Heart right ventricle (tissue), 16 donors: ENCODE measurements around the gene NDUFA11. TPM values are rescaled to one million over a fixed set of nuclear protein-coding genes. Genes with fewer than 3 reads are reported as not detected.
"Not testable (repeated sequence)": the region's sequence is repeated elsewhere in the genome, so short reads cannot be mapped to it uniquely, and the experiment has no call there.

Source experiments
- ATAC-seq, 8 donors: fragments of 200-7000 bp; cut with Tn5 transposase; one replicate each; pipeline ENCODE4 v1.9.1; 2020; ENCODE audit warnings: mild to moderate bottlenecking in 8 of 8, moderate library complexity in 8 of 8, moderate number of reproducible peaks in 1 of 8
- DNase-seq, 2 donors: peaks; one replicate each; pipeline ENCODE4 v3.0.0-alpha.2; 2020
- H3K27ac ChIP-seq, 10 donors: fragments of 200-600 bp; sonication (generic) in 2 of 10; one replicate each; pipeline versions ENCODE4 v1.5.0 to v1.8.0; 2020 to 2022; ENCODE audit warnings: mild to moderate bottlenecking in 3 of 10
- H3K27me3 ChIP-seq, 7 donors: fragments of 200-600 bp; one replicate each; pipeline ENCODE4 v1.8.0; 2021 to 2022; ENCODE audit warnings: mild to moderate bottlenecking in 2 of 7
- H3K36me3 ChIP-seq, 9 donors: fragments of 200-600 bp; sonication (generic) in 1 of 9; one replicate each; pipeline versions ENCODE4 v1.5.0 to v1.8.0; 2020 to 2022; ENCODE audit warnings: mild to moderate bottlenecking in 2 of 9
- H3K4me1 ChIP-seq, 9 donors: fragments of 200-600 bp; sonication (generic) in 1 of 9; one replicate each; pipeline versions ENCODE4 v1.5.0 to v1.8.0; 2020 to 2022; ENCODE audit warnings: mild to moderate bottlenecking in 4 of 9
- H3K4me3 ChIP-seq, 10 donors: fragments of 200-600 bp; sonication (generic) in 2 of 10; one replicate each; pipeline versions ENCODE4 v1.5.0 to v1.8.0; 2020 to 2022; ENCODE audit warnings: mild to moderate bottlenecking in 7 of 10, moderate library complexity in 2 of 10
- H3K9me3 ChIP-seq, 11 donors: fragments of 200-600 bp in 10 of 11; sonication (generic) in 2 of 11; one replicate each; pipeline versions ENCODE4 v1.5.0 to v1.8.0; 2013 to 2022; ENCODE audit warnings: mild to moderate bottlenecking in 2 of 11, control low read depth in 1 of 11, moderate library complexity in 1 of 11
- CTCF ChIP-seq, 9 donors: fragments of 200-600 bp; sonication (generic) in 2 of 9; IDR thresholded peaks; one replicate each; pipeline versions ENCODE4 v1.5.0 to v1.8.0; 2021 to 2022; ENCODE audit warnings: antibody characterized with exemption in 9 of 9, mild to moderate bottlenecking in 5 of 9, moderate library complexity in 1 of 9
- WGBS, 2 donors: extraction: QIAGEN DNeasy Blood & Tissue Kit; methylation state at CpG; one replicate each; pipeline ENCODE4 v1.1.7; 2013; ENCODE audit warnings: inconsistent platforms in 1 of 2; 5-methylcytosine and 5-hydroxymethylcytosine counted together
- intact Hi-C, 10 donors: fragments of 100-400 bp; cut with DNase I; formaldehyde crosslinking; loops; one replicate each; pipeline versions ENCODE4 v1.11.1 to v1.14.2; 2022
- polyA plus RNA-seq, 2 donors: library from polyadenylated mRNA; stranded (reverse); fragments of 200-250 nt; gene quantifications; one replicate each; pipeline ENCODE4 v1.2.3, GENCODE V29; 2013
- total RNA-seq, 10 donors: library from RNA; stranded (reverse); fragmentation: NEBNext Ultra II Directional in 3 of 10; extraction: Animal tissue kit (Norgen Biotek cat#: 25700) in 3 of 10; gene quantifications; one replicate each; pipeline versions ENCODE4 v1.2.1 to v1.2.4, GENCODE V29; 2021 to 2023
- donor health status: Arrhythmogenic right ventricular cardiomyopathy.
- donor health status: ischemic (EF 13 %, LVEDD 7.1; RV severe dilation, severe dysfunction).
- donor health status: healthy with polysubstance abuse.
- donor health status: DM: no; HTN: yes; CAD: no.
- donor health status: DM: no; HTN: no; CAD: no.
- donor health status: ischemic (EF 25% LVEDD 6.9; RV normal size, moderate dysfunction).
- donor health status: ischemic (EF 25% LVEDD 5.7; RV mildly dilated, moderate dysfunction).
- donor health status: healthy.
- donor health status: DM: yes; HTN: yes; CAD: no.
- donor health status: Ischemic cardiomyopathy.
- donor health status: ischemic (EF 35%, LVEDD 5.7; RV mildly dilated, moderate dysfunction).
- donor health status: nonischemic (EF 11% LVEDD 7.7; RV severe dilation, severe dysfunction).
- donor health status: DM: yes; HTN: yes; CAD: no.
- donor health status: PGD.
- donor health status: ischemic (EF 29% LVEDD 5.4; RV normal size, mild dysfunction).
- donor health status: nonischemic (EF 23%, LVEDD 6.1; RV moderate dilation, normal function).

Gene NDUFA11
- total and polyA plus RNA-seq, 12 donors = 451 to 1,143 (median 521) TPM

DNA sequence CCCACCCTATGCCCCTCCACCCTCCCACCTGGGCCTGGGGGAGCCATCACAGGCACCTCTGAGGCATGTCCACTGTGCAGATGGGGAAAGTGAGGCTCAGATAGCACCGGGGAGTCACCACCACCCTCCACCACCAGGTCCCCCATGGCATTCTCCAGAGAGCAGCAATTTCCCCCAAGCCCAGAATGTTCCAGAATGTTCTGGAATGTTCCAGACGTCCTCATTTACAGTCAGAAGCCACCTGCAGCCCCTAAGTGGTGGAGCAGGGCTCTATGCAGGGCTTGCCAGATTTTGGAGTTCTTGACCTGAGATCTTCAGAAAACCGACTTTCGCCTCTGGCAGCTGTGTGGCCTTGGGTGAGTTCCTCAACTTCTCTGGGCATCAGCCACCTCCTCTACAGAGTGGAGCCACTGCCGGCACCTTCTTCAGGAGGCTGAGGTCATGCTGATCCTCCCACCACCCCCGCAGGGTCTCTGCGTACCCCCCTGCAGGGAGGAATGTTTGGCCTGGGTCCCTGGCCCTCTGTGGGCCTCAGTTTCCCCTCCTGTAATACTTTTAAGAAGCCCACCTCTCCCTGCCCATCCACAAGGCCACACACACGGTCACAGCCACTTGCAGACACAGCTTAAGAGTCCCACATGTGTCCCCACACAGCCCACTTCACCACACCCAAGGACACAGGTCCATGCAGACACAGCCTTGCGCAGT lies 39.4 kb downstream of the NDUFA11 start:
- TF ChIP-seq CTCF (IDR thresholded peaks at IDR 0.05) = no peak
- intact Hi-C loops = no loop called here

GRCh38 chr19:5863030-5863665 lies 40.4 kb downstream of the NDUFA11 start:
- DNase-seq (no peak), ATAC-seq (no peak)
- Histone ChIP-seq H3K36me3 (no peaks in the 10 kb centered on the region), H3K4me1 (no peaks in the 10 kb centered on the region), H3K27me3 (peaks cover 0 to 11% (median 0%) of the 10 kb centered on the region in 7 donors), H3K27ac (no peak overlapping the region), H3K4me3 (no peak overlapping the region), H3K9me3 (no peaks in the 10 kb centered on the region)
- 68 to 78% methylated on average over 11 of the region's 11 CpGs for WGBS, 2 donors
- intact Hi-C loops = no loop called here
- no peak for TF ChIP-seq CTCF (IDR thresholded peaks at IDR 0.05)

More for the DNA sequence above, 39.4 kb downstream of the NDUFA11 start:
- Histone ChIP-seq H3K27ac (no peak overlapping the region), H3K36me3 (no peaks in the 10 kb centered on the region), H3K4me1 (no peaks in the 10 kb centered on the region), H3K9me3 (no peaks in the 10 kb centered on the region), H3K4me3 (no peak overlapping the region), H3K27me3 (peaks cover 0 to 11% (median 0%) of the 10 kb centered on the region in 7 donors)
- 79 to 87% methylated on average over 9 of the region's 9 CpGs for WGBS, 2 donors
- DNase-seq = no peak
- ATAC-seq = no peak

DNA sequence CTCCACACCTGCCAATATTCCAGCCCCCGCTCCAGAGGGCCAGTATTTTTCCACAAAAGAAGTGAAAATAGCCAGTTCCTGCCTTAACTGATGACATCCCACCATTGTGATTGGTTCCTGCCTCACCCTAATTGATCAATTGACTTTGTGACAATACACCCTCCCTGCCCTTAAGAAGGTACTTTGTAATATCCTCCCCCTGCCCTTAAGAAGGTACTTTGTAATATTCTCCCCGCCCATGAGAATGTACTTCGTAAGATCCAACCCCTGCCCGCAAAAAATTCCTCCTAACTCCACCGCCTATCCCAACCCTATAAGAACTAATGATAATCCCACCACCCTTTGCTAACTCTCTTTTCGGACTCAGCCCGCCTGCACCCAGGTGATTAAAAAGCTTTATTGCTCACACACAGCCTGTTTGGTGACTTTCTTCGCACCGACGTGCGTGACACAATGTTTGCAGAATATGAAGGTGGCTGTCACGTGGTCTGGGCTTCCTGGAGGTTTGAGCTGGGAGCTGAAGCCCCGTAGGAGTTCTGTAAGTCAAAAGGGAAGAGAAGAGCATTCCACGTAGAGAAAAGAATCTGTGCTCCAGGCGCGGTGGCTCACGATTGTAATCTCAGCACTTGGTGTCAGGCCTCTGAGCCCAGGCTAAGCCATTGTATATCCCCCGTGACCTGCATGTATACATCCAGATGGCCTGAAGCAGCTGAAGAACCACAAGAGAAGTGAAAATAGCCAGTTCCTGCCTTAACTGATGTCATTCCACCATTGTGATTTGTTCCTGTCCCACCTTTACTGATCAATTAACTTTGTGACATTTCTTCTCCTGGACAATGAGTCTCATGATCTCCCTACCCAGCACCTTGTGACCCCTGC lies 46.1 kb downstream of the NDUFA11 start:
- TF ChIP-seq CTCF (IDR thresholded peaks at IDR 0.05) = no peak
- Histone ChIP-seq H3K27me3 (peaks cover 0 to 7% (median 0%) of the 10 kb centered on the region in 7 donors), H3K9me3 (no peaks in the 10 kb centered on the region), H3K4me1 (no peaks in the 10 kb centered on the region), H3K27ac (no peak overlapping the region), H3K4me3 (no peak overlapping the region), H3K36me3 (no peaks in the 10 kb centered on the region)
- intact Hi-C loops = no loop called here
- 86 to 89% methylated on average over 18 of the region's 18 CpGs for WGBS, 2 donors
- ATAC-seq (no peak), DNase-seq (no peak)

DNA sequence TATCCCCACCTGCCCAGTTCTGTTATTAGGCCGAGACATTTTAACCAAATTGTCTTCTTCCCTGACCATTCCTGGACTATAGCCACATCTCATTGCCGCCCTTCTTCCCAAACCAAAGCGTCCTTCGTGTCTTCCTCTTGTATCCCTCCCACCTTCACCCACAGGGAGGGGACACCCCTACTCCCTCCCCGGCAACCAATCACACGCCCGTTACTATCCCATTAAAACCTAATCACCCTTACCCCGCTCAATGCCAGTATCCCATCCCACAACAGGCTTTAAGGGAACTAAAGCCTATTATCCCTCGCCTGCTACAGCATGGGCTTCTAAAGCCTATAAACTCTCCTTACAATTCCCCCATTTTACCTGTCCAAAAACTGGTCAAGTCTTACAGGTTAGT lies 48.4 kb downstream of the NDUFA11 start:
- intact Hi-C loops, H3K27me3 ChIP-seq, H3K36me3 ChIP-seq, H3K27ac ChIP-seq, H3K4me3 ChIP-seq, H3K9me3 ChIP-seq, H3K4me1 ChIP-seq, ATAC-seq, DNase-seq: not testable (repeated sequence)
- WGBS, 2 donors = 77 to 85% methylated on average over 9 of the region's 9 CpGs

GRCh38 chr19:5854121-5854520 lies 49.5 kb downstream of the NDUFA11 start:
- H3K36me3 ChIP-seq, ATAC-seq, H3K4me1 ChIP-seq, H3K4me3 ChIP-seq, intact Hi-C loops, H3K27ac ChIP-seq, H3K9me3 ChIP-seq, DNase-seq, H3K27me3 ChIP-seq: not testable (repeated sequence)
- WGBS, 2 donors = 78 to 85% methylated on average over 10 of the region's 10 CpGs
